Kidney (tissue), 14 donors: ENCODE data around the gene VWA3A. TPM values are rescaled to one million over a fixed set of nuclear protein-coding genes. Genes with fewer than 3 reads are reported as not detected.

Experiments used
- DNase-seq, 5 donors: peaks; one replicate each; pipeline ENCODE4 v3.0.0-alpha.2; 2013 to 2020
- FAIRE-seq: peaks from 2 replicates; lab custom pipeline; 2012; peaks lifted over from hg19 to GRCh38; lab: Jason Lieb, UNC
- H3K27ac ChIP-seq, 2 donors: one replicate each; pipeline ENCODE4 v1.7.0; 2013; ENCODE audit warnings: low read depth in 2 of 2, low read length in 2 of 2, inconsistent platforms in 1 of 2
- H3K27me3 ChIP-seq: one replicate; pipeline ENCODE4 v1.7.1; 2013; ENCODE audit warnings: low read length, inconsistent platforms; ENCODE audit not compliant: control insufficient read depth, insufficient read depth
- H3K36me3 ChIP-seq, 3 donors: one replicate each; pipeline versions ENCODE4 v1.7.0 to v1.7.1; 2013; ENCODE audit warnings: low read length in 3 of 3, control low read depth in 1 of 3, inconsistent platforms in 1 of 3; ENCODE audit not compliant: insufficient read depth in 3 of 3, control insufficient read depth in 2 of 3
- H3K4me1 ChIP-seq, 3 donors: one replicate each; pipeline versions ENCODE4 v1.7.0 to v1.7.1; 2013; ENCODE audit warnings: low read length in 3 of 3, inconsistent platforms in 1 of 3, low read depth in 1 of 3; ENCODE audit not compliant: control insufficient read depth in 2 of 3, insufficient read depth in 2 of 3
- H3K4me3 ChIP-seq, 3 donors: one replicate each; pipeline versions ENCODE4 v1.7.0 to v1.8.1; 2013; ENCODE audit warnings: low read length in 3 of 3, control low read depth in 1 of 3, inconsistent platforms in 1 of 3
- H3K9ac ChIP-seq, 3 donors: one replicate each; pipeline versions ENCODE4 v1.7.0 to v1.7.1; 2013; ENCODE audit warnings: low read length in 3 of 3, control low read depth in 1 of 3, inconsistent platforms in 1 of 3
- H3K9me3 ChIP-seq, 3 donors: one replicate each; pipeline versions ENCODE4 v1.7.0 to v1.7.1; 2013; ENCODE audit warnings: low read length in 3 of 3, control low read depth in 1 of 3, inconsistent platforms in 1 of 3; ENCODE audit not compliant: control insufficient read depth in 2 of 3, insufficient read depth in 1 of 3
- CTCF ChIP-seq: IDR thresholded peaks from 3 replicates; pipeline ENCODE4 v1.5.1; 2012; ENCODE audit warnings: mild to moderate bottlenecking, moderate library complexity, borderline replicate concordance; ENCODE audit not compliant: insufficient read depth; ENCODE audit errors: extremely low read depth
- intact Hi-C: fragments of 100-400 bp; cut with DNase I; formaldehyde crosslinking; loops from one replicate; pipeline ENCODE4 v1.11.1; 2022
- polyA plus RNA-seq: library from polyadenylated mRNA; stranded (reverse); fragments of 350-450 nt; fragmentation: Illumina TruSeq; extraction: RNeasy Lipid Tissue Mini Kit (QIAGEN cat#74804); gene quantifications from one replicate; pipeline ENCODE4 v1.2.3, GENCODE V29; 2014; ENCODE audit warnings: low read depth, low replicate concordance; ENCODE audit not compliant: insufficient read depth
- total RNA-seq: library from RNA; stranded (reverse); fragmentation: NEBNext Ultra II Directional; extraction: Animal tissue kit (Norgen Biotek cat#: 25700); gene quantifications from one replicate; pipeline ENCODE4 v1.2.1, GENCODE V29; 2021
- donor health status: control.
- donor health status: control.
- donor health status: control.
- donor health status: control.
- donor health status: control.
- donor health status: DM: yes; HTN: yes; CAD: no.
- donor health status: Normal renal cell carcinoma (clear cell type).

The VWA3A gene
- total and polyA plus RNA-seq, 2 donors from 2014 or later: 0.13 to 0.76 TPM

DNA sequence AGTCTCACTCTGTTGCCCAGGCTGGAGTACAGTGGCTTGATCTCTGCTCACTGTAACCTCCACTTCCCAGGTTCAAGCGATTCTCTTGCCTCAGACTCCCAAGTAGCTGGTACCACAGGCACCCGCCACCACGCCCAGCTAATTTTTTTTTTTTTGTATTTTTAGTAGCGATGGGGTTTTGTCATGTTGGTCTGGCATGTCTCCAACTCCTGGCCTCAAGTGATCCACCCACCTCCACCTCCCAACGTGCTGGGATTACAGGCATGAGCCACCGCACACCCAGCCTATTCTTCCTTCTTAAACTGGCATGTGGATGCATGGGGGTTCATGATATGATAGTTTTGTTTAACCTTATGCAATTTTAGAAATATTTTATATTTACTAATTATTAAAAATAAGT, 39.4 kb upstream of the VWA3A start:
- no peak for FAIRE-seq
- H3K9me3 ChIP-seq: no peaks in the 10 kb centered on the region
- H3K27ac ChIP-seq: no peak overlapping the region
- H3K36me3 ChIP-seq: peaks cover 0 to 2% (median 0%) of the 10 kb centered on the region in 3 donors
- H3K9ac ChIP-seq: no peak overlapping the region
- H3K27me3 ChIP-seq: no peaks in the 10 kb centered on the region
- intact Hi-C loops: no loop called here
- no peak overlapping the region for H3K4me3 ChIP-seq
- H3K4me1 ChIP-seq: no peaks in the 10 kb centered on the region
- no peak for TF ChIP-seq CTCF
- DNase-seq: no peak

GRCh38 chr16:22053921-22054341, 38.4 kb upstream of the VWA3A start:
- H3K36me3 ChIP-seq: peaks cover 0 to 2% (median 0%) of the 10 kb centered on the region in 3 donors
- no peak overlapping the region for H3K27ac ChIP-seq
- no peaks in the 10 kb centered on the region for H3K4me1 ChIP-seq
- no peaks in the 10 kb centered on the region for H3K9me3 ChIP-seq
- DNase-seq (no peak), FAIRE-seq (no peak)
- no peak for TF ChIP-seq CTCF
- H3K27me3 ChIP-seq: no peaks in the 10 kb centered on the region
- no peak overlapping the region for H3K9ac ChIP-seq
- intact Hi-C loops: no loop called here
- H3K4me3 ChIP-seq: no peak overlapping the region

DNA sequence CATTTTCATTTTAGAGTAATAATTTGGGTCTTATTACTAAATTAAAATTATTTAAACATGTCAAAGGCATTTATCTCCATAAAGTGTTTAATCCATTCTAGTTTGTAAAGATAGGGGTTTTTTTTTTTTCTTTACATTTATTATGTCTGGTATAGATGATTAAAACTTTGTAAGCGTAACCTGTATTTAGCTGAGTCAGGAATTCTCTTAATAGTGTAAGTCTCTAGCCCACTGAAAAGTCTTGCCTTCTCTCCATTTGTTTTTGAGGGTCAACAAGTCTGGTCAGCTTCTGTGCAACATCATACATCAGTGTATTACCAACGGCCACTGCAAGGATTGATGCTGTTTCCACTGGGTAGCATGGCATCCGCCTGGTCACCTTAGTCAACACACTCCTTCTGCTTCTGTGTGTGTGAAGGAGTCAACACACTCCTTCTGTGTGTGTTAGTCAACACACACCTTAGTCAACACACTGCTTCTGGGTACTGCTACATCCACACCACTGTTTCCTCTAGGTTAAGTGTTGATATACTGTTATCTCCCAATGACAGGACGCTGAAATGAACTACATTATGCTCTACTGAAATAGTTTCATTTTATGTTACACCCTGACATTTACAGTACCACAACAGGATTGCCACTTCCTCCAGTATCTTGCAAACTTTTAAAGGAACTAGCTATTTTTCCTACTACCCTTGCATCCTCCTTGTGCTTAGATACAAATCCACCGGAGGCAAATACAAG, 37.3 kb upstream of the VWA3A start:
- H3K9ac ChIP-seq: no peak overlapping the region
- H3K27ac ChIP-seq: no peak overlapping the region
- intact Hi-C loops: no loop called here
- H3K4me1 ChIP-seq: no peaks in the 10 kb centered on the region
- FAIRE-seq (no peak), DNase-seq (no peak)
- no peaks in the 10 kb centered on the region for H3K27me3 ChIP-seq
- no peaks in the 10 kb centered on the region for H3K9me3 ChIP-seq
- TF ChIP-seq CTCF: no peak
- peaks cover 0 to 2% (median 0%) of the 10 kb centered on the region in 3 donors for H3K36me3 ChIP-seq
- no peak overlapping the region for H3K4me3 ChIP-seq

DNA sequence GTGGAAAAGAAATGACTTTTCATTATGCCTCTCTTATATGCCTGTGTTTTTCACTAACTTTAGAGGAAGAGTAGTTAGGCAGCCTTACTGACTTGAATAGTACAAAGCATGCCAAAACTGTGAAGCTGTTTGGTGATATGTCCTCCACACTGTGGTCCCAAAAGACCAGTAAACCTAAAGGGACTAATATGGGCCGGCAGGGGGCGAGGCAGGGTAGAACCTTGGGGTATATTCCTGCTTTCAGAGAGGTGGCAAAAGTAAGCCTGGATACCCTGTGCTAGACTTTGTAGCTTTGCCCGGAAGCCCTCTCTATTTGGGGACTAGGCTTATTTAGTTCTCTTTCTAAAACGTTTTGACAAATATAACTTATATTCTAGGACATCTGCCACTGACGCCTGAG, 36.5 kb upstream of the VWA3A start:
- Histone ChIP-seq H3K4me1 (no peaks in the 10 kb centered on the region), H3K9ac (no peak overlapping the region), H3K36me3 (peaks cover 0 to 2% (median 0%) of the 10 kb centered on the region in 3 donors), H3K9me3 (no peaks in the 10 kb centered on the region), H3K27ac (no peak overlapping the region), H3K4me3 (no peak overlapping the region), H3K27me3 (no peaks in the 10 kb centered on the region)
- DNase-seq: no peak
- no peak for TF ChIP-seq CTCF
- intact Hi-C loops: no loop called here
- FAIRE-seq: no peak
